LNCaP clone FGC (cell line): ENCODE data around the gene DLST.

Experiments
- DNase-seq: peaks from one replicate; pipeline ENCODE4 v3.0.0-alpha.2; 2011; ENCODE audit warnings: low read depth
- H3K4me3 ChIP-seq: 2 replicates; pipeline ENCODE4 v1.5.1; 2011; ENCODE audit warnings: mild to moderate bottlenecking, low read depth, low read length, control low read depth
- CTCF ChIP-seq: IDR thresholded peaks from 2 replicates; pipeline ENCODE4 v1.5.1; 2012; ENCODE audit warnings: mild to moderate bottlenecking; ENCODE audit not compliant: control insufficient read depth, insufficient read depth; ENCODE audit errors: extremely low read depth

The DLST gene

DNA sequence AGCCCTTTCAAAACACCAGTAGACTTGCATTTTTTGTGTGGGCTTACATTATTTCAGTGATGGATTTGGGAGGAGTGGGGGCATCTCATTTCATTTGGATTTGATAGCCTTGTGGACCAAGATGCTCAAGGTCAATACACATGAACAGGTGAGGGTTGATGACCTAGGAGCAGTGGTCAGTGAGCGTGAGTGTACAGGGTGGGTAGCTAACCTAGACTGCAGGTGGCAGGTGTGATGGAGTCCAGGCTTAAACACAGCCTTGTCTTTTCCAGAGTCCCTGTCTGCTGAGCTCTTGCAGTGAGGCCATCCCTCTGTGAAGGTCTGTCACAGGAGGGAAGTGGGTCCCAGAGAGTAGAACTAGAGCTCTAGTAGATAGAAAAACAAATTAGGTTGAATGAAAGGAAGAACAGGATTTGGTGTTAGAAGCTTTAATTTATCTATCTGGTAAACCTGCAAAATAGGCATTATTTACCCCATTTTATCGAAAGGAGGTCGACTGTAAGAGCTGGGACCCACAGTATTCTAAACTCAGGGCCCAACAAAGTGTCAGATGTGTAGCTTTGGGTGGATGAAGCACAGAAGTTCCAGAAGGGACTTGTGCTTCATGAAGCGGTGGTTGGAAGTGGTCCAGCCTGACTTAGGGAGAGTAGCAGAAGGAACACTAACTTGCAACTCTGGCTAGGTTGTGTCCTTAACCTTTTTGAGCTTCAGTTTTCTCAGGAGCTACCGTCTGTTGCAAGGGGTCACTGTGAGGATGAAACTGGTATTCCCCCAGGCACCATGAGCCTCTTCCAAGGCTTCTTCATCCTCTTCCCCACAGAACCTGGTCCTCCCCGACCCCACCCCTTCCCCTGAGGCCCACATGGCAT lies 23.2 kb downstream of the DLST start:
- no peak overlapping the region for H3K4me3 ChIP-seq
- no peak for TF ChIP-seq CTCF
- no peak for DNase-seq

- DNase-seq = no peak
- TF ChIP-seq CTCF = peak; percentile 90
- no peak overlapping the region for H3K4me3 ChIP-seq
These were observed 24.0 kb downstream of the DLST start for GRCh38 chr14:74905595-74906142.

DNA sequence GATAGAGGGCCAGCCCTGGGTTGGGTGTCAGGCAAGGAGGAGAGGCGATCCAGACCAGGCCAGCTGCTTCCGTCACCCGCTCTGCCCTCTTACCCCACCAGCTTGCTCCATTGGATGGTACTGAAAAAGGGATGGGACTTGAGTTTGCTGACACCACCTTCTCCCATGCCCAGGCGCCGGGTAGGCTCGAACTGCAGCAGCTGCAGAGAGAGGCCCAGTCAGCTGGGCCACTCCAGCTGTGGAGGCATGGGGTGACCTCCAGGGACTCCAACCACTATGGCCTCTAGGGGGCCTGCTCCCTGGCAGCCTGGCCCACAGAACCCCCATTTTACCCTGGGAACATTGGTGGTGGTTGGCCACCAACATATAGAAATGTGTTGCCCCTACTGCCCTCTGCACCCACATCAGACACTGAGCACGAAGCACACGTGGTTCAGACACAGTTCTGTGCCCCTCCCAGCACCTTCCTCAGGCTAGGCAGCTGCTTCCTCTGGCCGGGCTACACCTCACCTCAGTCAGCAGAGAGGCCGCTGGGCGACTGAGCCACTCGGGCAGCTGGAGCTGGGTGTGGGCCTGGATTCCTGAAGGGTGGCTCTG lies 25.3 kb downstream of the DLST start:
- TF ChIP-seq CTCF = 0 out of 2 replicates have a peak, but pooled peaks have one; percentile 7
- H3K4me3 ChIP-seq = no peak overlapping the region
- DNase-seq = no peak

- no peak overlapping the region for H3K4me3 ChIP-seq
- no peak for DNase-seq
- no peak for TF ChIP-seq CTCF
These were observed 26.0 kb downstream of the DLST start for GRCh38 chr14:74907744-74908143.

DNA sequence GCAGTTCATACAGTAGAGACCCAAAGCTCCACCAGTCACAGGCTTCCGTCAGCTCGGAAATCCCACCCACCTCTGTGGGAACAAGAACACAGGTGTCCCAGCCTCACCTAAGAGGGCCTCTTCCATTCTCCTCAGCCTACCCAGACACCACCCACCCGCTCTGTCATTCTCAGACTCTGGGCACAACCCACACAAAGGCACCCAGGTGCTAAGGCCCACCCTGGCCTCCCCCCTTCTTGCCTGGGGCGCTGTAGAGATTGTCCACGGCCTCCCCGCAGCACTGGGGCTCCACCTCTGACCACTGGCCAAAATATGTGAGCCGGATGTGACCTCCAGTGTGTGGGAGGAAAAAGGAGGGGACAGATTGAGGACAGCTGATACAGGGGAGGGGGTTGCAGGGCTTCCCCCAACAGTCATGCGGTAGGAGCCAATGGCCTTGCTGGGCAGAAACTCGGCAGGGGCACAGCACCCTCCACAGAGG lies 27.2 kb downstream of the DLST start:
- no peak overlapping the region for H3K4me3 ChIP-seq
- TF ChIP-seq CTCF = no peak
- DNase-seq = no peak

GRCh38 chr14:74909501-74909900 lies 27.8 kb downstream of the DLST start:
- DNase-seq = no peak
- H3K4me3 ChIP-seq = no peak overlapping the region
- no peak for TF ChIP-seq CTCF
